Middle frontal gyrus (tissue), 1 donor: ENCODE results near the gene B4GAT1.

Source experiments
- DNase-seq: peaks from one replicate; pipeline ENCODE4 v3.0.0-alpha.2; 2015; ENCODE audit warnings: low spot score; ENCODE audit errors: extremely low spot score

B4GAT1 gene

DNA sequence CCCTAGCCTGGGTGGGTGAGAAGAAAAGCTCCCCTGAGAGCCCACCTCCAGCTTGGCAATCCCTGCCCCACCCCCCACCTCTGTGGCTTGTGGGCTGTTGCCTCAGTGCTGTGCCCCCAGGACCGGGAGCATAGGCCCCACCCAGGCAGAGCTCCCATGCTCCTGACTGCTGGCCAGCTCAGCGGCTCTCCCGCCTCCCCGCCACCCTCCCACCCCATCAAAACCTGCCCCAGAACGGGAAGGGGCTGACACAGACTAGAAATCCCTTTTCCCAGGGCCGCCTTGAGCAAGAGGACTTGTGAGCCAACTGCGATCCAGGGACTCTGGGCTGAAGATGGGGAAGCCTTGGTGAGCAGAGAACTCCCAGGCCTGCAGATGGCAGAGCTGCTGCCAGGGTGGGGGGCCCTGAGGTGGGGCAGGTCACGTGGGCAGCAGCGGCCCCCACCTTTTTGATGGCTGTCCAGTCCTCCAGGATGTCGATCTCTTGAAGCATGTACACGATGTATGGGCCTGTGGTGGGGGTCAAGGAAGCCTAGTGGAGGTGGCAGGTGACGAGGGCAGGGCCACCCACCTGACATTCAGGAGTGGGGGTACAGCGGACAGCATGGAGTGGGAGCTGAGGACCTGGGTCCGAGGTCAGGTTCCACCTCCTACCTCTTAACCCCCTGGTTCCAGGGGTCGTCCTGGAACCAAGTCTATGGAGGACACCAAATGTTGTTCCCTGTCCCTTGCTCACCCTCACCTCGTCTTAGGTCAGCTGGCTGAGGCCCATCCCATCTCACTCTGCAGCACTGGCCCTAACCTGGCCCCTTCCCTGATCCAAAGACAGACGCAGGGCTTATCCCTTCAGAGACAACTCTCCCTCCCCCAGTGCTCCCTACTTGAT, 8.9 kb downstream of the B4GAT1 start:
- no peak for DNase-seq

DNA sequence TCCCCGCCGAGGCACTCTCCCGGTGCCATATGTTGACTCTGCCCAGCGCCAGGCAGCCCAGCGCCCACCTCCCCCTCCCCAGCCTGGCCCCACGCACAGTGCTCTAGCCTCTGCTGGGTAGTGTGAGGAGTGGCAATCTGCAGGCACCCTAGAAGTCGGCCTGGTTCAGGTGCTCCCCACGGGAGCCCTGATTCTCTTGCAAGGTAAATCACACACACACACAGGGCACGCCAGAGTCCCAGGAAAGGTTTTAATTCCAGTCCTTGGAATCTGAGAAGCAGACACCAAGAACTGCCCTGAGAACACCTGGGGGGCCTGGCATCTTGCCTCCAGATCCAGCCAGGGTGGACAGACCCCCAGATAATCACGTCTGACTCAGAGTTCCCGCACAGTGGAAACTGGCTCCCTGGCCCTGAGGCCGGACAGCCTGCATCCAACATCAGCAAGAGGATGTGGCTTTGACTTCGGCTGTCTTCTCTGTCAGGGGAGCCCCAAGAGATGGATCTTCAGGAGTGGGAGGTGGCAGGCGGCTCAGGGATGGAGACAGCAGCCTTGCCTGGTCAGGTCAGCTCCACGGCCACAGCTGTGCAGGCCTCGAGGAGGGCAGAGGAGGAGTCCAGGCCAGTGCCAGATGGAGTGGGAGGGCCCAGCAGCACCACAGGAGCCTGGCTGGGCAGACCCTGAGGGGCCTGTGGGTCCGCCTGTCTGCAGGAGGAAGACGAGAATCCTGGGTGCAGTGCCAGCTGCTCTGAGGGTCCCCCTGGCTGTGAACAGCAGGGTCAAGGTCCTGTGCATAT, 10.1 kb downstream of the B4GAT1 start:
- no peak for DNase-seq

- DNase-seq, result peak; percentile 76
Observed at GRCh38 chr11:66336234-66337102, 11.0 kb downstream of the B4GAT1 start, which contains the start of gene RIN1. TSS of gene RIN1 (minus strand) at chr11:66336434. CDS start at chr11:66336402, 32 bp downstream.

GRCh38 chr11:66335531-66336233, 11.7 kb downstream of the B4GAT1 start:
- no peak for DNase-seq

- DNase-seq, result no peak
Observed at GRCh38 chr11:66334605-66335442, 12.6 kb downstream of the B4GAT1 start.

- DNase-seq, result no peak
Observed at GRCh38 chr11:66333896-66334604, 13.4 kb downstream of the B4GAT1 start.

- no peak for DNase-seq
Observed at GRCh38 chr11:66333220-66333877, 14.1 kb downstream of the B4GAT1 start.

- DNase-seq, result no peak
Observed at GRCh38 chr11:66332371-66333219, 14.8 kb downstream of the B4GAT1 start.

GRCh38 chr11:66331542-66332370, 15.7 kb downstream of the B4GAT1 start:
- no peak for DNase-seq

GRCh38 chr11:66330931-66331330, 16.5 kb downstream of the B4GAT1 start:
- DNase-seq, result no peak

GRCh38 chr11:66329165-66329673, 18.2 kb downstream of the B4GAT1 start:
- DNase-seq, result no peak

- peak; percentile 46 for DNase-seq
Observed at GRCh38 chr11:66328302-66329144, 18.9 kb downstream of the B4GAT1 start.

GRCh38 chr11:66328031-66328301, 19.5 kb downstream of the B4GAT1 start:
- DNase-seq, result no peak

DNA sequence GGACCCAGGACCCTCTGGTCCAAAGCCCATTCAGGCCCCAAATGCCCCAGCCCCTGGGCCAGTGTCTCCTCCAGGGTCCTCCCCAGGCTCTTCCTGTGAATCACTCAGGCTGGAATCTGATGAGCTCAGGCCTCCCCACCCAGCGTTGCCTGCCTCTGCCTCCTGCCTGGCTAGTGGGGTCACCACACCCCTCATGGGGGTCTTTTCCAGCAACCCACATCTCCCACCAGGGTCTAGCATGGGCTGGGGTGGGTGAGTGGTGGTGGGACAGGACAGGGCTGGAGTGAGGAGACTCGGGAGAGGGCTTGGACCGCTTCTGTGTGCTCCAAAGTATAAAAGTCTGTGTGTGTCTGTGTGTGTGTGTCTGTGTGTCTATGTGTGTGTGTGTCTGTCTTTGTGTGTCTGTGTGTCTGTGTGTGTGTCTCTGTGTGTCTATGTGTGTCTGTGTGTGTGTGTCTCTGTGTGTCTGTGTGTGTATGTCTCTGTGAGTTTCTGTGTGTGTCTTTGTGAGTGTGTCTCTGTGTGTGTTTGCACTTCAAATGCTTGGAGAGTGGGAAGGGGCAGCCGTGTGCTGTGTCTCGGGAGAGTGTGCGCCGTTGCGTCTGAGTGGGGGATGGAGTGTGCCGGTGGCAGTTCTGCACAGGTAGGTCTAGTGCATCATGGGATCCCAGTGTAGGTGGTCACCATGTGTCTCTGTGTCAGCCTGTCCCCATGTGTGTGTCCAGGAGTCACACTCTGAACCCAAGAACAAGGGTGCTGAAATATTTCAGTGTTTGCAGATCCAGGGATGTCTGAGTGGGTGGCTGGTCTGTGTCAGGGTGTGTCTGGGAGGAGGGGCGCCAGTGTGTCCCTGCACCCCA, 20.0 kb downstream of the B4GAT1 start:
- DNase-seq, result no peak
